ENCODE results near the gene GALNT18.

GALNT18 gene

GRCh38 chr11:11267312-11267711 is 354.5 kb downstream of the GALNT18 start:
- FAIRE-seq: no peak
- DNase-seq (ENCODE audit: extremely low spot score, insufficient read length, low read depth): no peak

- DNase-seq (ENCODE audit: extremely low spot score, insufficient read length, low read depth) (peak; percentile 71), FAIRE-seq (peak; percentile 87)
Measured at GRCh38 chr11:11265994-11266606, 355.7 kb downstream of the GALNT18 start.

- DNase-seq (ENCODE audit: extremely low spot score, insufficient read length, low read depth) (no peak), FAIRE-seq (no peak)
Measured at GRCh38 chr11:11265320-11265719, 356.5 kb downstream of the GALNT18 start.

GRCh38 chr11:11263238-11264005 is 358.4 kb downstream of the GALNT18 start:
- DNase-seq (ENCODE audit: extremely low spot score, insufficient read length, low read depth) (no peak), FAIRE-seq (no peak)

- FAIRE-seq (no peak), DNase-seq (ENCODE audit: extremely low spot score, insufficient read length, low read depth) (no peak)
Measured at GRCh38 chr11:11262171-11262920, 359.5 kb downstream of the GALNT18 start.

- FAIRE-seq (peak; percentile 61), DNase-seq (ENCODE audit: extremely low spot score, insufficient read length, low read depth) (no peak)
Measured at GRCh38 chr11:11261629-11262028, 360.2 kb downstream of the GALNT18 start.

GRCh38 chr11:11260903-11261302 is 360.9 kb downstream of the GALNT18 start:
- FAIRE-seq (no peak), DNase-seq (ENCODE audit: extremely low spot score, insufficient read length, low read depth) (no peak)

GRCh38 chr11:11253995-11254394 is 367.8 kb downstream of the GALNT18 start:
- FAIRE-seq (no peak), DNase-seq (ENCODE audit: extremely low spot score, insufficient read length, low read depth) (no peak)

- no peak for FAIRE-seq
- no peak for DNase-seq (ENCODE audit: extremely low spot score, insufficient read length, low read depth)
Measured at GRCh38 chr11:11253497-11253896, 368.3 kb downstream of the GALNT18 start.

- DNase-seq (ENCODE audit: extremely low spot score, insufficient read length, low read depth): no peak
- no peak for FAIRE-seq
Measured at GRCh38 chr11:11252403-11252802, 369.4 kb downstream of the GALNT18 start.

- FAIRE-seq (no peak), DNase-seq (ENCODE audit: extremely low spot score, insufficient read length, low read depth) (no peak)
Measured at GRCh38 chr11:11251394-11251970, 370.3 kb downstream of the GALNT18 start.

GRCh38 chr11:11250470-11250869 is 371.3 kb downstream of the GALNT18 start:
- FAIRE-seq (no peak), DNase-seq (ENCODE audit: extremely low spot score, insufficient read length, low read depth) (no peak)

- FAIRE-seq: no peak
- DNase-seq (ENCODE audit: extremely low spot score, insufficient read length, low read depth): no peak
Measured at GRCh38 chr11:11247576-11247975, 374.2 kb downstream of the GALNT18 start.

GRCh38 chr11:11247086-11247485 is 374.7 kb downstream of the GALNT18 start:
- FAIRE-seq: no peak
- DNase-seq (ENCODE audit: extremely low spot score, insufficient read length, low read depth): no peak

- no peak for FAIRE-seq
- no peak for DNase-seq (ENCODE audit: extremely low spot score, insufficient read length, low read depth)
Measured at GRCh38 chr11:11246166-11246565, 375.6 kb downstream of the GALNT18 start.

- FAIRE-seq (no peak), DNase-seq (ENCODE audit: extremely low spot score, insufficient read length, low read depth) (no peak)
Measured at GRCh38 chr11:11245453-11245852, 376.4 kb downstream of the GALNT18 start.

GRCh38 chr11:11244470-11245080 is 377.2 kb downstream of the GALNT18 start:
- no peak for FAIRE-seq

GRCh38 chr11:11243590-11244469 is 378.0 kb downstream of the GALNT18 start:
- DNase-seq (ENCODE audit: extremely low spot score, insufficient read length, low read depth) (no peak), FAIRE-seq (no peak)

More at GRCh38 chr11:11244470-11245080, 377.2 kb downstream of the GALNT18 start:
- DNase-seq (ENCODE audit: extremely low spot score, insufficient read length, low read depth): no peak

GRCh38 chr11:11243209-11243589 is 378.6 kb downstream of the GALNT18 start:
- DNase-seq (ENCODE audit: extremely low spot score, insufficient read length, low read depth) (no peak), FAIRE-seq (no peak)

Measured in GM18507 (cell line).